Stimulated activated CD8-positive, alpha-beta memory T cell treated with anti-CD3 and anti-CD28 coated beads, Interleukin-12 subunit alpha, Interleukin-12 subunit beta, amount 100 ng/mL, for 1 hour (primary cell): Measurements from ENCODE around the gene RAB27A.
"Not testable (repeated sequence)": the region's sequence is repeated elsewhere in the genome, so short reads cannot be mapped to it uniquely, and the experiment has no call there.

Source experiments
- DNase-seq: peaks from one replicate; pipeline ENCODE4 v3.0.0-alpha.2; 2020; ENCODE audit warnings: low read depth

The RAB27A gene

DNA sequence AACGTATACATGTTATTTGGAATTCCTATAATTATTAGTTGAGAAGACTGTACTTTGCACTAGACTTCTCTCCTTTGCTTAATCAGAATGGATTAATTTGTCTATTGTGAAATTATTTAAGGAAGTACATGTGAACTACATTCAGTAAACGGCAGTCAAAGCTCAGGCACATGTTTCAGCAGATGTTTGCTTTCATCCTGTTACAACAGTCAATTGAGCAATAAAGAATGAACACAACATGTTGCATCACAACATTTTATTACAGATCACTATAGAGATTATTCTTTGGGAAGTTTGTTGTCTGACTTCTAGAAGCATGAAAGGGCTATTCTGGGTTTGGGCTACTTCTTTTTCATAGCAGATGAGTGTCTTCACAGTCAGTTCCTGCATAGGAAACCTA is 39.2 kb downstream of the RAB27A start:
- no peak for DNase-seq

GRCh38 chr15:55249885-55250284 is 39.7 kb downstream of the RAB27A start:
- not testable (repeated sequence) for DNase-seq

DNA sequence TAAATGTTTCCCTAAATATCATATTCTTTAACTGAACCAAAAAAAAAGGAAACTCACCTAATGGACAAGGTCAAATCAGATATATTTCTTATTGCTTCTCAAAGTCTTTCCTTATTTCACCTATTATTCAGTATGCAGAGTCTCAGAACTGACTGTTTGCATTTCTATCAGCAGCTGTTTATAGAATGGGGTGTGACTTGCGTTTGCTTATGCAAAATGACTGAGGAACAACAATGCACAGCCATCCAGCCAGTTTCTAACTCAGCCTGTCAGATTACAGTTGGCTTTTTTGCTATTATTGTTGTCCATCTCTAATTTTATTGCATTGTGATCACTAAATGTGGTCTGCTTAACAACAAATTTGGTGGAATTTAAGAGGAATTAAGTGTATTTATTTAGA is 40.7 kb downstream of the RAB27A start:
- DNase-seq, result no peak

- DNase-seq, result no peak
These were observed 41.7 kb downstream of the RAB27A start for GRCh38 chr15:55247766-55248427.

DNA sequence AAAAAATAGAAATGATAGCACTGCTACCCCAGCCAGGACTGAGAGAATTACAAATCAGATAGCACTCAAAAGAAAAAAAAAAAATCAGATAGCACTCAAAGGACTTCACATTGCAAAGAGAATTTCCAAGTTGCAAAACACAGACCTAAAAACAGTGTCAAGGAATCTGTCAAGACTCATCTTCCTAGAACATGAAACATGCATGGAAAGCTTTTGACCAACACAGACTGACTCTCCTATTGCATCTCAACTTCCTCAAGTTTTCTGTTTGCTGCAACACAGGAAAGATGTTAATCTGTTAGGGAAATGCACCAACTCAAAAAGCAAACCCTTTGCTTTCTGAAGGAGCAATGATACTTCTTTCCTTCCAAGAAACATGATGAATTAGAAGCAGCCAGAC is 42.3 kb downstream of the RAB27A start:
- no peak for DNase-seq

DNA sequence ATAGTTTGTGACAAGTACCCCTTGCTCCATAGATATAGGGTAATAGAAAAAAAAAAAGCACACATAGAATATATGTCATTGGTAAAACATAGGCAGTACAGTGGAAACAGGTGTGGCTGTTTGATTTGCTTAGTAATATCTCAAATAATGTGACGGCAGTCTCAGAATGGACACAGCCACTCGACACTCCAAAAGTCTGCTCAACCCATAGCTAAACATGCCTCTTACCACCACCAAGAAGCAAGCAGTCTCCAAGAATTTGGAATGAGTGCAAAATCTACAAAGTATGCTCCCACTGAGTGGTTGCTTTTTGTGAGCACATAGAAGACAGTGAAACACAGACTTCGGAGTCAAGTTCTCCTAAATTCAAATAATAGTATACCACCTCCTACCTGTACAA is 43.0 kb downstream of the RAB27A start:
- DNase-seq, result no peak

DNA sequence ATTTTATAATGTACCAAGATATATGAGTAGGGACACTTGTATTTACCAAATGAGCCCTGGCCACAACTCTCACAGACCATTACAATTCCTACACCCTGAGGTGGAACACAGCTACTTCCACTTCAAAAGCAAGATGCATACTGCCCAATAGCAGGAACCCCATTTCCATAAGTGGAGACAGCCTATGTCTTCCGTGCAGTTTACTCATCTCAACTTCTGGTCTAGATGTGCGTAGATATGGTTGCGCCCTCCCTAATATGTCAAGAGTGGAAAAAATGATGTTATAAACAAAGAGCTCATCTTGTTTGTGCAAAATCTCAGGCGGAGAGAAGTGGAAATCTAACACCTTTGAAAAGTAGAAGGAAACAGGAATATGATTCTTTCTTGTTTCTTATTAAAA is 44.6 kb downstream of the RAB27A start:
- DNase-seq, result no peak

GRCh38 chr15:55241891-55242290 is 47.7 kb downstream of the RAB27A start:
- DNase-seq, result no peak

- DNase-seq, result no peak
These were observed 48.4 kb downstream of the RAB27A start for GRCh38 chr15:55241186-55241585.

- DNase-seq, result no peak
These were observed 49.4 kb downstream of the RAB27A start for GRCh38 chr15:55240125-55240760.

DNA sequence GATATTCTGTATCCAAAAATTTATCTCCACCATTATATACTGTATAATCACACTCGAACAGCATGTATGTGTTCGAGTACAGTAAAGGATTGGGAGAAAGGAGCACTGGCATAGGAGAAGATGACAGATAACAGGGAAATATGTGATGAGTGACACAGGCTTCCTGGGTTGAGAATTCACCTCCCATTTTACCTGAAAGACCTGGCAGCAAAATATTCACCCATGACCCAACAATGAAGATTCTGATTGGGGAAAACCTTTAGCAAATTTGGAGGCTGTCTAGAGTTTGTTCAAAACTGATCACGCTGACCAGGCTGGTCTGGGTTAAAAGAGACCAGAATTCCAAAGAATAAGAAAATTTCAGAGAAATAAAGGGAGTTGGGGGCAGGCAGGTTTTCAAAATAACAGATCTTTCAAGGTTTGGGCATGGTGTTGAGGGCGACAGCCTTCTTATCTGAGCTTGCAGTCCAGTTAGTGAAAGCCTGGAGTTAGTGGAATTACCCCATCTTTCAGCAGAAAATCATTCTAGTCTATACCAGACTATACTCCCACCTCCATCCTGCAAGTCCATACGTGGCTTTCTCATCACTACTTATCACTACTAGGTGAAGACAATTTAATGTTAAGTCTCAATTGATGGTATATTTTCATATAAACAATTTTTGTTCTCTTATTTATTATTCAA is 50.0 kb downstream of the RAB27A start:
- DNase-seq, result no peak

DNA sequence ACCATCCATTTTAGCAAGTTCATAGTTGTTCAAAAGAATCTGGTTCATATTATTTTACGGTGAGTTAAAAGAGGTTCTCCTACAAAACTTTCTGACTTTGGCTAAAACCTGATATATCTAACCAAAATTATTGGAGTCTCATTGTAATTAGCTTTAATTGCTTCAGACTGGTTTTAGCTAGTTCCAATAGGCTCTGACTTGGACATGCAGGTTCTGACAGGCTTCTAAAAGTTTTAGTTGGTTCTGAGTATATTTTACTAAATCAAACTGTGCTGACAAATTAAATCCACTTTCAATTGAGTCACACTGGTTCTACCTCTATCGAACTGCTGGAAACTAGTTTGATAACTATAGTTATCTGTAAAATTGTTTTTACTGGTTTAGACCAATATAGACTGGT is 50.7 kb downstream of the RAB27A start:
- DNase-seq, result no peak

- no peak for DNase-seq
These were observed 52.1 kb downstream of the RAB27A start for GRCh38 chr15:55237219-55238130.

GRCh38 chr15:55235546-55236036 is 54.0 kb downstream of the RAB27A start:
- no peak for DNase-seq

- DNase-seq, result no peak
These were observed 54.9 kb downstream of the RAB27A start for GRCh38 chr15:55234800-55235104.

DNA sequence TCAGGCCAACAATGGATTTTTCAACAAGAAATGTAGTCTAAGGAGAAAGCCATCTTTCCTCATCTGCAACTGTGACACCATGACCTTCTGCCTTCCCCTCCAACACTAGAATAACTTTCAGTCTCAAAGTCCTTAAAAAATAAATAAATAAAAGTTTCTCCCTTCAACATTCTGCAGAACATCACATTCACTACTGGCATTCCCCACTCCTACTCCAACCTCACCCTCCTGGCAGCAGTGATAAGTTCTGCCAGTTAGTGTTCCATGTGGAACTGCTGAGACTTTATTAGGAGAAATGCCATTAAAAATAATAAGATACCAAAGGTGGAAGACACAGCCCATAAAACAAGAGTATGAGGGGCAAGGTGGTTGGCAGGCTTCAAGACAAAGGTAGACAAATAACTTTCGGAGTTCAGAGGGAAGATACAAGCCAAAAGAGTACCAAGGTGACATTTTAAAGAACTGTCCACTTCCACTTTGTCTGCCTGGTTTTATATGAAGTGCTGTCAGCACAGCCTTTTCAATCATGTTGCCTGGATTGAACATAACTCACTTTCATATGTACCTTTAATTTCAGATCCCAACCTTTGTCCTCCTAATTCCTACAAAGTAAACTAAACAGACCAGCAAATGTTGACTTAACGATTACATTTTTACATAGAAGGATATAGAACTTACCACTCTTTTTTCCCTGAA is 55.4 kb downstream of the RAB27A start:
- DNase-seq, result no peak

- no peak for DNase-seq
These were observed 58.2 kb downstream of the RAB27A start for GRCh38 chr15:55231455-55231854.

GRCh38 chr15:55230953-55231352 is 58.7 kb downstream of the RAB27A start:
- no peak for DNase-seq

- DNase-seq, result no peak
These were observed 59.5 kb downstream of the RAB27A start for GRCh38 chr15:55230051-55230670.

DNA sequence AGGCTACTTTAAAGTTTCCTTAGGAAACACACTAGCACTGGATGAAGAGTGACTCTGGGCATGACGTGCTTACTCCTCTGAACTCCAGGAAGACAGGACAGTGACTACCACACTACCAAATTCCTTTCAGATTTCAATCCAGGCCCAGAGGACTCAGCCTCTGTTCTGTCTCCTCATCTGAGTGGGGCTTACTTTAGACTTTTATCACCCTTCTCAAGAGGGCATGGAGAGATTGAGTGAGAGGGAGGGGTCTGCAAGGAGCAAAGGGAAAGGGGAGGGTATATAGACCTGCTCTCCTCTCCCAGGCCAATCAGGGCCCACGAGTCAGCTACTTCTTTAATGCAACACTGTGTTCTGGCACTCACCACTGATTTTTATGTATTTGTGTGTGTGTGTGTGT is 63.5 kb downstream of the RAB27A start:
- no peak for DNase-seq

GRCh38 chr15:55224892-55225291 is 64.7 kb downstream of the RAB27A start:
- DNase-seq, result no peak
